Gastrocnemius medialis (tissue), 4 donors: Measurements from ENCODE around the gene TADA1. TPM values are rescaled to one million over a fixed set of nuclear protein-coding genes. Genes with fewer than 3 reads are reported as not detected.

Experiments used
- ATAC-seq, 2 donors: fragments of 150-250 bp; one replicate each; pipeline ENCODE4 v1.9.1; 2016
- DNase-seq, 2 donors: peaks; one replicate each; pipeline ENCODE4 v3.0.0-alpha.2; 2019
- H3K27ac ChIP-seq, 4 donors: fragments of 200-600 bp; sonication (generic); 1 replicate in 1 of 4; 2 replicates in 3 of 4; pipeline ENCODE4 v1.5.1; 2016 to 2018; ENCODE audit warnings: mild to moderate bottlenecking in 2 of 4, moderate library complexity in 1 of 4
- H3K27me3 ChIP-seq, 3 donors: fragments of 200-600 bp; sonication (generic) in 2 of 3; 1 replicate in 1 of 3; 2 replicates in 2 of 3; pipeline versions ENCODE4 v1.5.1 to v1.6.0; 2016 to 2019; ENCODE audit warnings: mild to moderate bottlenecking in 1 of 3, moderate library complexity in 1 of 3
- H3K36me3 ChIP-seq, 2 donors: fragments of 200-600 bp; sonication (generic) in 1 of 2; one replicate each; pipeline ENCODE4 v1.5.1; 2017 to 2018
- H3K4me1 ChIP-seq, 2 donors: fragments of 200-600 bp; sonication (generic) in 1 of 2; one replicate each; pipeline ENCODE4 v1.5.1; 2016 to 2017; ENCODE audit warnings: mild to moderate bottlenecking in 2 of 2
- H3K4me3 ChIP-seq, 4 donors: fragments of 200-600 bp; sonication (generic) in 3 of 4; 1 replicate in 1 of 4; 2 replicates in 3 of 4; pipeline ENCODE4 v1.5.1; 2016 to 2019; ENCODE audit warnings: mild to moderate bottlenecking in 2 of 4
- H3K9me3 ChIP-seq, 3 donors: fragments of 200-600 bp; sonication (generic) in 2 of 3; 1 replicate in 1 of 3; 2 replicates in 2 of 3; pipeline ENCODE4 v1.5.1; 2016 to 2019
- POLR2A ChIP-seq, 2 donors: fragments of 450-650 bp; IDR thresholded peaks; one replicate each; pipeline ENCODE4 v1.6.1; 2017; ENCODE audit warnings: antibody characterized with exemption in 2 of 2, mild to moderate bottlenecking in 2 of 2, moderate library complexity in 2 of 2
- in situ Hi-C, 4 donors: fragments of 200-750 bp; cut with MboI; loops; one replicate each; pipeline versions ENCODE4 v1.15.0 to v1.8.0; 2017; ENCODE audit warnings: low sequenced_read_pairs in 4 of 4
- intact Hi-C: fragments of 100-400 bp; cut with DNase I; formaldehyde crosslinking; loops from one replicate; pipeline ENCODE4 v1.15.1; 2023; ENCODE audit warnings: low total_unique reads
- total RNA-seq, 4 donors: library from RNA; depleted of rRNA; stranded (reverse); fragments of >200 nt; gene quantifications; one replicate each; pipeline versions ENCODE4 v1.1.0 to v1.2.3, GENCODE V29; 2016
- TF ChIP-seq, protein P1 (sequence below), 5 experiments: fragments of 450-650 bp in 3 of 5; fragments of 200-600 bp in 2 of 5; sonication (generic) in 2 of 5; IDR thresholded peaks in 4 of 5; conservative IDR thresholded peaks in 1 of 5; 1 replicate in 4 of 5; 2 replicates in 1 of 5; pipeline ENCODE4 v1.5.1; 2016 to 2019; ENCODE audit warnings: antibody characterized with exemption in 5 of 5, mild to moderate bottlenecking in 3 of 5, moderate library complexity in 3 of 5

TADA1 gene
- total RNA-seq, 4 donors from 2014 or later: 8.7 to 11.8 (median 10.0) TPM

DNA sequence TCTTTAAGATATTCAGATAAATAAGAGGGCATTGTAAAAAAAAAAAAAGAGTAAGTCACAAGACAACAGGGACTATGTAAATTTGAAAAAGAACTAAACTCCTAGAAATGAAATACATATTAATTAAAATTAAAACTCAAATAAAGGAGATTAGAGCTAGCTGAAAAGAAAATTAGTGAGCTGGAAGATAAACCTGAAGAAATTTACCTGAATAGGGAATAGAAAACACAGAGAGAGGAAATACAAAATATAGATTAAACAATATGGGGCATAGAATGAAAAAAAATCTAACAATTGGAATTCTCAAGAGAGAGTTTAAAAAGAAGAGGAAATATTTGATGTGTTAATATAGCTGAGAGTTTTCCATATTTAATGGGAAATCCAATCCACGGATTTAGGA, 35.6 kb upstream of the TADA1 start:
- Histone ChIP-seq H3K36me3 (no peaks in the 10 kb centered on the region), H3K9me3 (no peaks in the 10 kb centered on the region), H3K4me1 (no peaks in the 10 kb centered on the region), H3K27ac (no peak overlapping the region), H3K4me3 (no peak overlapping the region), H3K27me3 (no peaks in the 10 kb centered on the region)
- intact Hi-C loops (no loop called here), in situ Hi-C loops (loop anchor here (5.0 to 10.0 kb wide), 2 partner anchors 136 to 143 kb away; no protein-coding TSS in a partner anchor)
- ATAC-seq (no peak), DNase-seq (no peak)
- no peak for TF ChIP-seq POLR2A (IDR thresholded peaks at IDR 0.05)
- TF ChIP-seq, protein P1, sequence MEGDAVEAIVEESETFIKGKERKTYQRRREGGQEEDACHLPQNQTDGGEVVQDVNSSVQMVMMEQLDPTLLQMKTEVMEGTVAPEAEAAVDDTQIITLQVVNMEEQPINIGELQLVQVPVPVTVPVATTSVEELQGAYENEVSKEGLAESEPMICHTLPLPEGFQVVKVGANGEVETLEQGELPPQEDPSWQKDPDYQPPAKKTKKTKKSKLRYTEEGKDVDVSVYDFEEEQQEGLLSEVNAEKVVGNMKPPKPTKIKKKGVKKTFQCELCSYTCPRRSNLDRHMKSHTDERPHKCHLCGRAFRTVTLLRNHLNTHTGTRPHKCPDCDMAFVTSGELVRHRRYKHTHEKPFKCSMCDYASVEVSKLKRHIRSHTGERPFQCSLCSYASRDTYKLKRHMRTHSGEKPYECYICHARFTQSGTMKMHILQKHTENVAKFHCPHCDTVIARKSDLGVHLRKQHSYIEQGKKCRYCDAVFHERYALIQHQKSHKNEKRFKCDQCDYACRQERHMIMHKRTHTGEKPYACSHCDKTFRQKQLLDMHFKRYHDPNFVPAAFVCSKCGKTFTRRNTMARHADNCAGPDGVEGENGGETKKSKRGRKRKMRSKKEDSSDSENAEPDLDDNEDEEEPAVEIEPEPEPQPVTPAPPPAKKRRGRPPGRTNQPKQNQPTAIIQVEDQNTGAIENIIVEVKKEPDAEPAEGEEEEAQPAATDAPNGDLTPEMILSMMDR (IDR thresholded peaks at IDR 0.05 in 4 of 5, conservative IDR thresholded peaks at IDR 0.05 in 1 of 5): no peak

DNA sequence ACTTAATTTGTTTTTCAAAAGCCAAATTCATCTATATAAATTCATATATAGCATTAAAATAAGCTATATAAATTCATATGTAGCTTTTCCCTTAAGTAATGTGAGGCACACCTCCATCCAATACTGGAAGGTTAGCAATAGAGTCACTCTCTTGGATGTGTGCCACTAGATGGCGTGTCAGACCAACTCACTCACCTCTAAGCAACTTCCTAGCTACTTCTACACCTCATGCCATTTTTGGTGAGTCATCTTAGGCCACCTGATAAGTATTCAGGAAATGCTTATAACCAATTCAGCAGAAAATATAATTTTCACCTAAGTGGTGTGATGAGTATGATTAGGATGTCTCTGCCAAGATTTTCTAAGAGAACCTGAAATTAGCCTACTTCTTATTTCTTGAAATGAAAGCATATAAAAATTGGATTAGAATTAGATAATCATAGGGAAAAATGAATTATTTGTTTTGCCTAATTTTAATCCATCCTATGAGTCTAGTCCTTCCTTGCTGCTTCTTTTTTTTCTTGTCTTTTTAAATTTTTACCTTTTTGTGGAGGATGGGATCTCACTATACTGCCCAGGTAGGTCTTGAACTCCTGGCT, 34.4 kb upstream of the TADA1 start:
- intact Hi-C loops (loop anchor here (1.0 kb wide), 1 partner anchor 149 kb away; no protein-coding TSS in a partner anchor), in situ Hi-C loops (loop anchor here (5.0 to 10.0 kb wide), 2 partner anchors 137 to 144 kb away; no protein-coding TSS in a partner anchor)
- Histone ChIP-seq H3K4me3 (no peak overlapping the region), H3K4me1 (no peaks in the 10 kb centered on the region), H3K27ac (no peak overlapping the region), H3K9me3 (no peaks in the 10 kb centered on the region), H3K27me3 (no peaks in the 10 kb centered on the region), H3K36me3 (no peaks in the 10 kb centered on the region)
- no peak for TF ChIP-seq POLR2A (IDR thresholded peaks at IDR 0.05)
- TF ChIP-seq, protein P1 (IDR thresholded peaks at IDR 0.05 in 4 of 5, conservative IDR thresholded peaks at IDR 0.05 in 1 of 5): peak; percentile 33 to 63 (median 52)
- ATAC-seq: peak; percentile 93 to 94
- DNase-seq: peak; percentile 36 to 53

DNA sequence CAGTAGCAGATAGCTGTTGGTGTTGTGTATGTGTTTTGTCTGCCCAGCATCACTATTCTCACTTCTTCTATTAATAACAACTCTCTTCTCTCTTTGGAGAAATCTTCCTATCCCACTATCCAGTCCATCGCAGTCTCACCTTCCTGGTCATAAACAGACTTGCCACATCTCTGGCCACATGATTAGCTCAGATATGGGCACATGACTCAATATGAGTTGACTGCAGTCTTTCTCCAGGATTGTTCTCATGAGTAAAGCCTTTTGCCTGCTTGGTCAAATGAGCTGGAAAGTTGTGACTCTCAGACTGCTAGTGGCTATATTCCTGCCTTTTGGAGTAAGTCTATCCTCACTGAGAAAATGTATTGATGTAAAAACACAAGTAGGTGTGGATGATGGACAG, 32.9 kb upstream of the TADA1 start:
- H3K4me3 ChIP-seq: no peak overlapping the region
- H3K27me3 ChIP-seq: no peaks in the 10 kb centered on the region
- TF ChIP-seq, protein P1 (IDR thresholded peaks at IDR 0.05 in 4 of 5, conservative IDR thresholded peaks at IDR 0.05 in 1 of 5): no peak
- no peak for TF ChIP-seq POLR2A (IDR thresholded peaks at IDR 0.05)
- no peaks in the 10 kb centered on the region for H3K4me1 ChIP-seq
- ATAC-seq: no peak
- no peaks in the 10 kb centered on the region for H3K36me3 ChIP-seq
- no peaks in the 10 kb centered on the region for H3K9me3 ChIP-seq
- no peak for DNase-seq
- in situ Hi-C loops: no loop called here
- no peak overlapping the region for H3K27ac ChIP-seq
- intact Hi-C loops: no loop called here

DNA sequence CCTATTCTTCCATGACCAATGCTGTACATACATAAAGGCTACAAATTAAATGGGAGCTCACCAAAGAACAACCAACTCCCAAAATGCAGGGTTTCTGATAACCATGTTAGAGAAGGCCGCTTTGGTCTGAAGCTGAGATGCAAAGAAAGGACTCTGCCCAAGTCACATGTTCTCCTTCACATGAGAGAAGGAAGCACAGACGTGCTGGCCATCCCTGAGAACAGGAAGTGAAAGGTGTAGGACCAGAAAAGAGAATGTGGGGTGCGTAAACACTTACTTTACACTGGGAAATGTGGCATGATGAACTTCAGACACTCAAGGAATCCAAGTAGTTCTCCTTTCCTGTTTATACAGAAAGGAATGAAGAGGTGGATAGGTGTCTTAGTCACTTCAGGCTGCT, 31.7 kb upstream of the TADA1 start:
- no peak overlapping the region for H3K4me3 ChIP-seq
- no peaks in the 10 kb centered on the region for H3K4me1 ChIP-seq
- no peaks in the 10 kb centered on the region for H3K27me3 ChIP-seq
- in situ Hi-C loops: no loop called here
- no peaks in the 10 kb centered on the region for H3K36me3 ChIP-seq
- H3K9me3 ChIP-seq: no peaks in the 10 kb centered on the region
- no peak overlapping the region for H3K27ac ChIP-seq
- intact Hi-C loops: no loop called here
- DNase-seq: no peak
- TF ChIP-seq, protein P1 (IDR thresholded peaks at IDR 0.05 in 4 of 5, conservative IDR thresholded peaks at IDR 0.05 in 1 of 5): no peak
- no peak for TF ChIP-seq POLR2A (IDR thresholded peaks at IDR 0.05)
- ATAC-seq: no peak

DNA sequence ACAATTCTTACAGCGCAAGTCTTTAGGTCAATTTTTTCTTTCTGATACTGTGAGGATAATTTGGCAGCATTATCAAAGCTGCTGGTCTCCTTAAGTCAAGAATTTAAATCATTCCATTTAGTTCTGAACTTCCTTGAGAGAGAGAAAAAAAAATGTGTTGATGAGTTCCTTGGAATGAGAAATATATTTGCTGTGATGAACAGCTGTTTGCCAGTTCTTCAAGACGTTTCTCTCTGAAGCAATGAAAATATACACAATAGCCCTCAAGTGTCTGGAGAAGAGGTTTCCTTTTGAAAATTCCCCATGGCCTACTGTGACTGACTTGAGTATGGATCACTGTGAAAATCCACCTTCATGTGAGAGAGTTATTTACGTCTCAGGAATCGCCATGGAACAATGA, 31.0 kb upstream of the TADA1 start:
- no peaks in the 10 kb centered on the region for H3K4me1 ChIP-seq
- no peaks in the 10 kb centered on the region for H3K27me3 ChIP-seq
- no peak overlapping the region for H3K4me3 ChIP-seq
- ATAC-seq: no peak
- intact Hi-C loops: no loop called here
- in situ Hi-C loops: no loop called here
- H3K9me3 ChIP-seq: no peaks in the 10 kb centered on the region
- no peak overlapping the region for H3K27ac ChIP-seq
- no peak for DNase-seq
- H3K36me3 ChIP-seq: no peaks in the 10 kb centered on the region
- TF ChIP-seq, protein P1 (IDR thresholded peaks at IDR 0.05 in 4 of 5, conservative IDR thresholded peaks at IDR 0.05 in 1 of 5): no peak
- no peak for TF ChIP-seq POLR2A (IDR thresholded peaks at IDR 0.05)
